HG03175 (cell line): ENCODE measurements around the gene CCDC137.
A peak's percentile ranks its signal among the peaks of the same experiment; 100 is the strongest.
"Not testable (repeated sequence)": the region's sequence is repeated elsewhere in the genome, so short reads cannot be mapped to it uniquely, and the experiment has no call there.

Source experiments
- ATAC-seq: cut with Tn5 transposase; IDR thresholded peaks from one replicate; pipeline ENCODE4 v1.9.1; 2021; ENCODE audit warnings: mild to moderate bottlenecking, moderate library complexity; ENCODE audit not compliant: unreplicated experiment

CCDC137 gene, protein sequence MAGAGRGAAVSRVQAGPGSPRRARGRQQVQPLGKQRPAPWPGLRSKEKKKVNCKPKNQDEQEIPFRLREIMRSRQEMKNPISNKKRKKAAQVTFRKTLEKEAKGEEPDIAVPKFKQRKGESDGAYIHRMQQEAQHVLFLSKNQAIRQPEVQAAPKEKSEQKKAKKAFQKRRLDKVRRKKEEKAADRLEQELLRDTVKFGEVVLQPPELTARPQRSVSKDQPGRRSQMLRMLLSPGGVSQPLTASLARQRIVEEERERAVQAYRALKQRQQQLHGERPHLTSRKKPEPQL

DNA sequence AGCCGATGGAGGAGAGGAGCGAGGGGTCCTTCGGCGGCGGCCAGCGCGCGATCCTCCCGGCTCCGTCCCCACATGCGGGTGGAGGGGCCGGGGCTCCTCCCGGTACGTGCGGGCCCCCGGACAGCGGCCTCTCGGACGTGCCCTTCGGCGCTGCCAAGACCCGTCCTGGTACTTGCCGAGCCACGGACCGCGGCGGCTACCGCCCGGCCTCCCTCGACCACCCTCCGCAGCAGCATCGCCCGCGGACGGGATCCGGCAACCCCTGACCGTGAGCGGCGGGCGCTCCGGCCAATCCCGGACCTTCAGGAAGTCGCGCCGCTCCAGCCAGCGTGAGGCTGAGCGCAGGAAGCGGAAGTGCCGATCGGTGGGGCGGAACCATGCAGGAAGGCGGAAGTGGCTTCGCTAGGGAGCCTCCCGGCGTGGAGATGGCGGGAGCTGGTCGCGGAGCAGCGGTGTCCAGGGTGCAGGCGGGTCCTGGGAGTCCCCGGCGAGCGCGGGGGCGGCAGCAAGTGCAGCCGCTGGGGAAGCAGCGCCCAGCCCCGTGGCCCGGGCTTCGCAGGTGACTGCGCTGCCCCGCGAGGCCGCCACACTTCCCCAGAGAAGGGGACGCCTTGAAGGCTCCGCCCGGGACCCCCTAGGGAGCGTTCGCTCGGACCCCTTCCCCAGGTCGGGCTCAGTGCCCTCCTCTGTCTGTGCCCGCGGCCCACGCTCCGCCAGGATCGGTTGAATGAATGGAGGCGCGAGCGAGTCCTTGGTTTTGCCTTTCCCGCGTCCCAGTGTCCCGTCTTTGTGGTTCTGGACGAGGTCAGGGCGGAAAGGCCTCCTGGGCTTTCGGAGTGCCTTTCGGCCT, at the start of gene CCDC137, which contains the start of gene OXLD1:
TSS of gene CCDC137 (plus strand) at position 396 of the 850 bp plus-strand sequence. CDS start at position 426, 30 bp downstream.
TSS of gene OXLD1 (minus strand) at position 264 of the 850 bp plus-strand sequence. CDS start at position 236, 28 bp downstream.
- ATAC-seq = peak; percentile 95

DNA sequence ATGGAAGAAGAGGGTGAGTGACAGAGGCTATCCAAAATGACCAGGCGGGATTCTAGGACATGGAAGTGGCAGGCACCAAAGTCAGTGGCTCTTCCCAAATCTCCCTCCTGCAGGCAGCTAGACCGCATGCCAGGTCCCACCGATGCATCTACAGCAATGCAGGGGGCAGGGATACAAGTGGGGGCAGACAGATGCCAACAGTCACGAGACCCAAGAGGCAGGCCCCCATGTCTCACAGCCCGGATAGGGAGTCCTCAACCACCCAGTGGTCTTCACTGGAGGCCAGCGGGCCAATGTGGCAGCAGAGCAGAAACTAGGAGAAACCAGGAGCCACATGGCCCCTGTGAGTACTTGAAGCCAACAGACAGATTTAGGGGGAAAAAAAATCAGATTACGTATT, 49.7 kb upstream of the CCDC137 start:
- ATAC-seq = no peak

DNA sequence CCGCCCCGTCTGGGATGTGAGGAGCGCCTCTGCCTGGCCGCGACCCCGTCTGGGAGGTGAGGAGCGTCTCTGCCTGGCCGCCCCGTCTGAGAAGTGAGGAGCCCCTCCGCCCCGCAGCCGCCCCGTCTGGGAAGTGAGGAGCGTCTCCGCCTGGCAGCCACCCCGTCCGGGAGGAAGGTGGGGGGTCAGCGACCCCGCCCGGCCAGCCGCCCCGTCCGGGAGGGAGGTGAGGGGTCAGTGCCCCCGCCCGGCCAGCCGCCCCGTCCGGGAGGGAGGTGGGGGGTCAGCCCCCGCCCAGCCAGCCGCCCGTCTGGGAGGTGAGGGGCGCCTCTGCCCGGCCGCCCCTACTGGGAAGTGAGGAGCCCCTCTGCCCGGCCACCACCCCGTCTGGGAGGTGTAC, 48.2 kb upstream of the CCDC137 start:
- ATAC-seq = not testable (repeated sequence)

DNA sequence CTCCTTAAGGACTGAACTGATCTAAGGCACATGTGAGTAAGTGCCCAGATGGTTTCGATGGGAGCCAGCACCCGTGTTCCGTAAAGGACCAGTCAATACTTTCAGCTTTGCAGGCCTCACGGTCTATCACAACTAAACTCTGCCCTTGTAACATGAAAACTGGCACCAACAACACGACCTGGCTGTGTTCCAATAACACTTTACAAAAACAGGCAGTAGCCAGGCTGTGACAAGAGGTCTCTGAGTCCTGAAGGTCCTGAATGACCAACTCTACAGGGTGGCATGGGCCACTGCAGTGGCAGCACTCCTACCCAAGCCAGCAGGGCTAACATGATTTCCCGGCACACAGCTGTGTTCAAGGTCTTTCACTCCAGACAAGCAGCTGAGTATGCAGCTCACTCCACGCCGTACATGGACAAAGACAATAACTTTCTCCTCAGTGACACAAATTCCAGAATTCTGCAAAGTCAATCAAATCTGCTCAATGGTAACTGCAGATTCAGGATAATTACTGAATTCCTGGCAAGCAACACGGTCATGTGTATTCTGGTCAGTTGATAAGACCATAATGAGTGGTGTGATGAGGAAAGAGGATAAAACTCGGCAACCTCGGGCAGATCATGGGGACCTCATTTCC, 44.9 kb upstream of the CCDC137 start:
- ATAC-seq = no peak

DNA sequence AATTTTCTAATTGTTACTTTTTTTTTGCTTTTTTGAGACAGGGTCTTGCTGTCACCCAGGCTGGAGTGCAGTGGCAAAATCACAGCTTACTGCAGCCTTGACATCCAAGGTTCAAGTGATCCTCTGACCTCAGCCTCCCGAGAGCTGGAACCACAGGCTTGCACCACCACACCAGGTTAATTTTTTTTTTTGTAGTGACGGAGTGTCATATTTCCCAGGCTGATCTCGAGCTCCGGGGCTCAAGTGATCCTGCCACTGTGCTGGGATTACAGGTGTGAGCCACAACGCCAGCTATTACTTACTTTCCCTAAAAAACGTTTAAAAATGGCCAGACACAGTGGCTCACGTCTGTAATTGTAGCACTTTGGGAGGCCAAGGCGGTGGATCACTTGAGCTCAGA, 36.3 kb upstream of the CCDC137 start:
- ATAC-seq = no peak

DNA sequence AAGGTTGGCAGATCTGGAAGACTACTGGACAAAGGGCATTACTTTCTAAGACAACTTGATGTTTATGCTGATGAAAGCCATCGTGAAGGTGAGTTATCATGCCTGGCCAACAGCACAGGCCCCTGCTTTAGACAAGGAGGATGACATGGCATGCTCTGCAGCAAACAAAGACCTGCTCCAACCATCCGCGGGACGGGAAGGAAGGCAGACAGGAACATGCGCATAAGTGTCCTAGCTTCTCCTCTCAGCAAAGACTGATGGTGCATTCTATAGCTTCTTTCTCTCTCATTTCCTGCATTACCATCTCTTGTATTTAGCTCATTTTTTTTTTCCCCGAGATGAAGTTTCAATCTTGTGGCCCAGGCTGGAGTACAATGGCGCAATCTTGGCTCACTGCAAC, 35.1 kb upstream of the CCDC137 start:
- no peak for ATAC-seq

DNA sequence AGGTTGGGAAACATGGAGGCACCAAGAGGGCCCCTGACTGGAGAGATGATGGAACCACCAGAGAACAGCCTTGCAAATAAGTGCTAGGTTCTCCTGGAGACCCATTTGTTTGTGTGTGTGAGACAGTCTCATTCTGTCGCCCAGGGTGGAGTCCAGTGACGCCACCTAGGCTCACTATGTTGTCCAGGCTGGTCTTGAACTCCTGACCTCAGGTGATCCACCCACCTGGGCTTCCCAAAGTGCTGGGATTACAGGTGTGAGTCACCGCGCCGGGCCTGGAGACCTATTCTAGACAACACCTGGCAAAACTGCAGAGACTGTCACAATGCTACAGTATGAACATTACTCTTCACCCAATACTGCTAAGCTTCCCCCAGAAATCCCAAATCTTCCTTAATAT, 31.1 kb upstream of the CCDC137 start:
- no peak for ATAC-seq

DNA sequence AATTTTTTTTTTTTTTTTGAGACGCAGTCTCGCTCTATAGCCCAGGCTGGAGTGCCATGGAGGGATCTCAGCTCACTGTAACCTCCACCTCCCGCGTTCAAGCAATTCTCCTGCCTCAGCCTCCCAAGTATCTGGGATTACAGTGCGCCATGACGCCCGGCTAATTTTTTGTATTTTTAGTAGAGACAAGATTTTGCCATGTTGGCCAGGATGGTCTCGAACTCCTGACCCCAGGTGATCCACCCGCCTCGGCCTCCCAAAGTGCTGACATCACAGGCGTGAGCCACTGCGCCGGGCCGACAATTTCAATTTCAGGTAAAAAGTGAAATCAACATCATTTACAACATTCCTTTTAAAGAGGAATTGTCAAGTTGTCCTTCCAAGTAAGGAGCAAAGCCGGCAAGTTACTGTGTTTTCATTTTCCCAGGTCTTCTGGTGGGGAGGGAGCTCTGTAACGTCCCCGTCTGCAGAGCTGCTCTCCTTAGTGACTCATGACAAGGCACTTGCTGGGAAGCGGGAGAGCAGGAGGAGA, 30.5 kb upstream of the CCDC137 start:
- ATAC-seq = peak; percentile 20

DNA sequence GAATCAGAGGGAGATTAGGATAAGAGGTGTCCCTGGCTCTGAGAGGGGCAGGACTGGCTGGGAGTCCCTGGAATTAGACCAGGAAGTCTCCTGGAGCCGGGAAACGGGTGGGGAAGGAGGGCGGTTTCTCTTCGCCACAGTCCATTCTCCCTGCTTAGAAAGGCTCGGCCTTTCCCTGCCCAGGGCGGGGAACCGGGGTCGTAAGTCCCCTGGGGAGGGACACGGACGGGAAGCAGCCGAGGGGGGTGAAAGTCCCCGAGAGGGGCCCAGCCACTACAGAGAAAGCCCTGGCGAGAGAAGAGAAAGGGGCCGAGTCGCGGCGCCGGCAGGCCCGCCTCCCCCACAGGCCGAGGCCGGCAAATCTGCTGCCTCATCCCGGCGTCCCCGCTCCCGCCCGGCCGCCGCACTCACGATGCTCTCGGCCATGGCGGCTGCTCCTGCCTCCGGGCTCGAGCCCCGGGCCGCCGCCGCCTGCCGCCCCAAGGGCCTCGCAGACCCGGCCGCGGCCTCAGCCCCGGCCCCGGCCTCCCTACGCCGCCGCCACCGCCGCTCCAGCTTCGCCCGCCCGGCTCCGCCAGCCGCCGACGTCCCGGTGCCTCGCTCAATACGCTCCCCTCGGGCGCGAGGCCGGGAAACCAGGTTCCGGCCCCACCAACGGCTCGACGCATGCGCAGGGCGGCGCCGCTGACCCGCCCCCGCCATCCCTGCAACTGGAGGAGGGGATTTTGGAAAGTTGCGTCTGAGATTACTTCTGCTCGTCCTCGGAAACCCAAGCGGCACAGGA, 29.8 kb upstream of the CCDC137 start, which contains the start of the genes NPLOC4 and TSPAN10:
TSS of gene NPLOC4 (minus strand) at position 608 of the 784 bp plus-strand sequence. CDS start at position 426, 182 bp downstream.
TSS of gene TSPAN10 (plus strand) at position 692 of the 784 bp plus-strand sequence. CDS start 5,217 bp downstream, outside the sequence.
- ATAC-seq = peak; percentile 88

DNA sequence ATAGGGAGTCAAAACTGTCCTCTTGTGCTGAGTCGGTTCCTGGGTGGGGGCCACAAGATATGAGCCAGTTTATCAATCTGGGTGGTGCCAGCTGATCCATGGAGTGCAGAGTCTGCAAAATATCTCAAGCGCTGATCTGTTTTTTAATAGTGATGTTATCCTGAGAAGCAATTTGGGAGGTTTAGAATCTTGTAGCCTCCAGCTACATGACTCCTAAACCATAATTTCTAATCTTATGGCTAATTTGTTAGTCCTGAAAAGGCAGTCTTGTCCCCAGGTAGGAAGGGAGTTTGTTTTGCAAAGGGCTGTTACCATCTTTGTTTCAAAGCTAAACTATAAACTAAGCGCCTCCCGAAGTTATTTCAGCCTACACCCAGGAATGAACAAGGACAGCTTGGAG, 27.9 kb upstream of the CCDC137 start:
- no peak for ATAC-seq

DNA sequence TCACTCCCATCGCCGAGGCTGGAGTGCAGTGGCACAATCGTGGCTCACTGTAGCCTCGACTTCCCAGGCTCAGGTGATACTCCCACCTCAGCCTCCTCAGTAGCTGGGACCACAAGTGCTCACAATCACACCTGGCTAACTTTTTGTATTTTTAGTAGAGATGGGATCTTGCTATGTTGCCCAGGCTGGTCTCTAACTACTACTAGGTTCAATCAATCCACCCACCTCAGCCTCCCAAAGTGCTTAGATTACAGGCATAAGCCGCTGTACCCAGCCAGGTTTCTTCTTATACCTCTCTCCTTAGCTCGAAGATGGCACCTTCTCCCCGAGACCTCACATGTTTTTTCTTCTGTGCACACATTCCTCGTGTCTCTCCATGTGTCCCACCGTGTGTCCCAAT, 26.5 kb upstream of the CCDC137 start:
- ATAC-seq = no peak

DNA sequence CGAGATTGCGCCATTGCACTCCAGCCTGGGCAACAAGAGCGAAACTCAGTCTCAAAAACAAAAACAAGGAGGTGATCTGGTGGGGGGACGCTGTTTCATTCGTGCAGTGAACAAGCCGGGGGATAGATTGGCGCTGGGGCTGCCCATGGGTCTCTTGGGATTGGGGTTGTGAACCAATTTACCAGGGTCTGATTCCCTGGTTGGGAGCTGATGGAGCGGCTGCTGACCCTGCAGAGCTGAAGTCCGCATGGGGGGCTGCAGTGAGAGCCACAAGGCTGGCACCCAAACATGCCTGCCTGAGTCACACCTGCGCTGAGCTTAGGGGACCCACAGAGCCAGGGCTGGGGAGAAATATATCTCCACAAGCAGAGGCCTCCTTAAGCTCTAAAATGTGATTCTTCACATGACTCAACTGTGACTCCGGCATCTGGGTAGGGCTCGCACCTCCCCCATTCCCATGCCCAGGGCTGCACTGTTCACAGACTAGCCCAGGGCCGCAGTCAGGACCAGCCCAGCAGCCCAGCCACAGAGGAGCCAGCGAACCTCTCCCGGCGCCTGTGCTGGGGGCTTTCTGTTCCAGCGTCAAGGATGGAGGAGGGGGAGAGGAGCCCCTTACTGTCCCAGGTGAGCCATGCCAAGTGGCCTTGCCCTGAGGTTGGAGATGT, 24.6 kb upstream of the CCDC137 start:
- no peak for ATAC-seq

DNA sequence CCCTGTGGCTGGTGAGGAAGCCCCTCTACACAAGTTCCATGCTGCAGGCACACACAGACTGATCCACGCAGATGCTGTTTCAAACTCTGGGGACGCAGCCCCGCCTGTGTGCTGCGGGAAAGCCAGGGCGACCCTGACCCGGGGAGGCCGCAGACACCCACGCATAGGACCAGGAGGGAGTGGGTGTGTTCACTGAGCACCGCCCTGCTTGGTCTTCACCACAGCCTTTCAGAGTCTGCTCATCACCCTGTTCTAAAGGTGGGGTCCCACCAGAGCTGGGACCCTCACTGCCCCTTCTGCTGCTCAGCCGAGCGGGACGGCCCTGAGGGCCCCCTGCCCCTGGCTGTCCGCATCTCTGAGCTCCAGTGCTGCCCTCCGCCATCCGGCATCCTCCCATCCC, 22.0 kb upstream of the CCDC137 start:
- no peak for ATAC-seq

DNA sequence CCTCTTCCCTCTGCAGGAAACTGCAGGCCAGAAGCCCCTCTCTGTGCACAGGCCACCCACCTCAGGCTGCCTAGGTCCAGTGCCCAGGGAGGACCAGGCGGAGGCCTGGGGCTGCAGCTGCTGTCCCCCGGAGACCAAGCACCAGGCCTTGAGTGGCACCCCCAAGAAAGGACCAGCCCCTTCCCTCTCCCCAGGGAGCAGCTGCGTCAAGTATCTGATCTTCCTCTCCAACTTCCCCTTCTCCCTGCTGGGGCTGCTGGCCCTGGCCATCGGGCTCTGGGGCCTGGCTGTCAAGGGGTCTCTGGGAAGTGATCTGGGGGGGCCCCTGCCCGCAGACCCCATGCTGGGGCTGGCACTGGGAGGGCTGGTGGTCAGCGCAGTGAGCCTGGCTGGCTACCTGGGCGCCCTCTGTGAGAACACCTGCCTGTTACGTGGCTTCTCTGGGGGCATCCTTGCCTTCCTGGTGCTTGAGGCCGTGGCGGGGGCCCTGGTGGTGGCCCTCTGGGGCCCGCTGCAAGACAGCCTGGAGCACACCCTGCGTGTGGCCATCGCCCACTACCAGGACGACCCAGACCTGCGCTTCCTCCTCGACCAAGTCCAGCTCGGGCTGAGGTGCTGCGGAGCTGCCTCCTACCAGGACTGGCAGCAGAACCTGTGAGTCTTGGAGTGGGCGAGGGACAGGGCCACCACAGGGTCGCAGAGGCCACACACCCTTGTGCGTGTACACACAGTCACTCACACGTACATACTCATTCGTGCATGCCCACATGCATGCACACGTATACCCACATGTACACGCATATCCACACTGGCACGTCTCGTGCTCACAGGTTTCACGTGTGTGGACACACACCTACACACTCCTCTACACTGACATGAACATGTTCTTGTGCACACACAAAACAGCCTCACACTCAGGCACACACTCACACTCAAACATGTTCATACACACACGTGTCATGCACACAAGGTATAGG, 21.3 kb upstream of the CCDC137 start:
- ATAC-seq = no peak

DNA sequence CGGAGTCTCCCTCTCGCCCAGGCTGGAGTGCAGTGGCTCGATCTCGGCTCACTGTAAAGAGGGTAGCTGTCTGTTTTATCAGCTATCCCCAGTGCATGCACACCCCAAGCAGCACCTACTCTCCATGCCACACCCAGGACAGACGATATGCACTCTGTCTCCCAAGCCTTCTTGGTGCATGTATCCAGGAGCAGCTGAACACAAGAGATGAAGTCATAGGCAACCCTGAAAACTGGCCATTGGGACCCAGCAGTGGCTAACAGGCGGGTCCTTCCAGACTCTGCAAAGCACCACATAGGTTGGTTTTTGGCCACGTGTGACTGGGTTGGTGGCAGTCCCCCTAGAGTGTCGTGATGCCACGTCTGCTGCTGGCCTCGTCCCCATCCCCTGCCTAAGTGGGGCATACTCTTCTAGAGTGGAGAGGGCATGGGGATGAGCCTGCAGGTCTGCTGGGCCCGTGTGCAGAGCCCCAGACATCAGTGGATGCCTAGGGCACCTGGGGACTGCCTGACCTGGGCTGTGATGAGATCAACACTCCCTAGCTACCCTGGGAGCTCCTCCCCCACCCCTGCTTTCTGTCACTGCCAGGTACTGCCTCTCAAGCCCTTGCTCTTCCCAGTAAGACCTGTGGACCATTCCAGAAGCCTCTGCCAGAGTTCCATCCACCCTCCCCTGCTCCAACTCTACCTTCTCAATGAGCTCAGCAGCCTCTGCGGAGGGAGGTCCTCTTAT, 19.5 kb upstream of the CCDC137 start:
- ATAC-seq = no peak

DNA sequence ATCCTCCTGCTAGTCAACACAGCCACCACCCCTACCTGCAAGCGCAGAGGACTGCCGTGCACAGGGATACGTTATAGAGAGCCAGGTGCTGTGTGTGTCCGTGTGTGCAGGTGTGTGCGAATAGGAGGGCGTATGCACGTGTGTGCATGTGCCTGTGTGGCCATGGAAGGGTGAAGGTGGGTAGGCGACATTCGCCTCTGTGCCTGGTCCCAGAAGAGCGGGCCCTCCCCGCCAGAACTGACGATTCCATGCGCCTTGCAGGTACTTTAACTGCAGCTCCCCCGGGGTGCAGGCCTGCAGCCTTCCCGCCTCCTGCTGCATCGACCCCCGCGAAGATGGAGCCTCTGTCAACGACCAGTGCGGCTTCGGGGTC, 18.9 kb upstream of the CCDC137 start:
- no peak for ATAC-seq

DNA sequence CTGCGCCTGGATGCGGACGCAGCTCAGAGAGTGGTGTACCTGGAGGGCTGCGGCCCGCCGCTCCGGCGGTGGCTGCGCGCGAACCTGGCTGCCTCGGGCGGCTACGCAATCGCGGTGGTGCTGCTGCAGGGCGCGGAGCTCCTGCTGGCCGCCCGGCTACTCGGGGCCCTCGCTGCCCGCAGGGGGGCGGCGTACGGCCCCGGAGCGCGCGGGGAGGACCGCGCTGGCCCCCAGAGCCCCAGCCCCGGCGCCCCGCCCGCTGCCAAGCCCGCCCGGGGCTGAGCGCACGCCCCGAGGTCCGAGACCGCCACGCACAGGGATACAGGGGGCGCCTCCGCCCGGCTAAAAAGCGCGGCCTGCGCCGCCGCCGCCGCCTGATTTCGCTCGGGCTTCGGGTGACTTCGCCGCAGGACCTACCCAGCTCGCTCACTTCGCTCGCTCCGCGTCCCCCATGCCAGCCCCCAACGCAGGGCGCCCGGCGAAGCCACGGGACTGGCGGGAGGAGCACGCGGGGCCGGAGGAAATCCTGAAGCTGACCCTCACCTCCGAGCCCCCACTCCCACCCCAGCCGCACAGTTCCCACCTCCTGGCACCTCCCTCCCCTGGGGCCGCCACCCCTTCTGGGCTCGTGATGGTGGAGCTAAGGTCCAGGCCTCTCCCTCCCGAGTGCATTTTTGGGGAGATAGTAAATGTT, 18.4 kb upstream of the CCDC137 start:
- ATAC-seq = no peak
